SK-N-SH treated with all-trans-retinoic acid at 6 μM for 48 hours (cell line): Measurements from ENCODE around the gene XPC.

Source experiments
- CSDC2 ChIP-seq: fragments of 250-450 bp; sonication (Bioruptor Pico); IDR thresholded peaks from 2 replicates; pipeline ENCODE4 v1.5.0; 2020; ENCODE audit warnings: mild to moderate bottlenecking, moderate library complexity
- POU6F1 ChIP-seq: fragments of 250-450 bp; sonication (Bioruptor Pico); IDR thresholded peaks from 2 replicates; pipeline ENCODE4 v1.8.0; 2021; ENCODE audit warnings: low read depth, mild to moderate bottlenecking, moderate library complexity, borderline replicate concordance
- RARB ChIP-seq: fragments of 250-450 bp; sonication (Bioruptor Pico); IDR thresholded peaks from 2 replicates; pipeline ENCODE4 v1.8.0; 2021; ENCODE audit warnings: mild to moderate bottlenecking, moderate library complexity
- SNAI2 ChIP-seq: fragments of 250-450 bp; sonication (Bioruptor Pico); IDR thresholded peaks from 2 replicates; pipeline ENCODE4 v1.5.0; 2020; ENCODE audit warnings: mild to moderate bottlenecking, moderate library complexity
- TSHZ2 ChIP-seq: fragments of 250-450 bp; sonication (Bioruptor Pico); IDR thresholded peaks from 2 replicates; pipeline ENCODE4 v1.5.0; 2020; ENCODE audit warnings: mild to moderate bottlenecking, moderate library complexity
- ZFP3 ChIP-seq: fragments of 250-450 bp; sonication (Bioruptor Pico); IDR thresholded peaks from 2 replicates; pipeline ENCODE4 v1.5.0; 2020; ENCODE audit warnings: mild to moderate bottlenecking, moderate library complexity
- ZFP30 ChIP-seq: fragments of 450-650 bp; formaldehyde crosslinking; IDR thresholded peaks from 2 replicates; pipeline ENCODE4 v1.5.0; 2022; ENCODE audit warnings: mild to moderate bottlenecking, moderate library complexity
- TF ChIP-seq, protein P1 (sequence below): fragments of 250-450 bp; sonication (Bioruptor Pico); IDR thresholded peaks from 2 replicates; pipeline ENCODE4 v1.8.0; 2020; ENCODE audit warnings: mild to moderate bottlenecking, moderate library complexity, borderline replicate concordance

- TF ChIP-seq POU6F1 (CRISPR knock-in tag) (no peak), CSDC2 (CRISPR knock-in tag) (no peak), SNAI2 (CRISPR knock-in tag) (no peak), ZFP30 (no peak), RARB (CRISPR knock-in tag) (no peak), TSHZ2 (CRISPR knock-in tag) (no peak), ZFP3 (CRISPR knock-in tag) (no peak)
- TF ChIP-seq, protein P1, sequence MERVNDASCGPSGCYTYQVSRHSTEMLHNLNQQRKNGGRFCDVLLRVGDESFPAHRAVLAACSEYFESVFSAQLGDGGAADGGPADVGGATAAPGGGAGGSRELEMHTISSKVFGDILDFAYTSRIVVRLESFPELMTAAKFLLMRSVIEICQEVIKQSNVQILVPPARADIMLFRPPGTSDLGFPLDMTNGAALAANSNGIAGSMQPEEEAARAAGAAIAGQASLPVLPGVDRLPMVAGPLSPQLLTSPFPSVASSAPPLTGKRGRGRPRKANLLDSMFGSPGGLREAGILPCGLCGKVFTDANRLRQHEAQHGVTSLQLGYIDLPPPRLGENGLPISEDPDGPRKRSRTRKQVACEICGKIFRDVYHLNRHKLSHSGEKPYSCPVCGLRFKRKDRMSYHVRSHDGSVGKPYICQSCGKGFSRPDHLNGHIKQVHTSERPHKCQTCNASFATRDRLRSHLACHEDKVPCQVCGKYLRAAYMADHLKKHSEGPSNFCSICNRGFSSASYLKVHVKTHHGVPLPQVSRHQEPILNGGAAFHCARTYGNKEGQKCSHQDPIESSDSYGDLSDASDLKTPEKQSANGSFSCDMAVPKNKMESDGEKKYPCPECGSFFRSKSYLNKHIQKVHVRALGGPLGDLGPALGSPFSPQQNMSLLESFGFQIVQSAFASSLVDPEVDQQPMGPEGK (CRISPR knock-in tag): no peak
These were observed 17.1 kb downstream of the XPC start for GRCh38 chr3:14161282-14161681.
